H1 (cell line): Measurements from ENCODE around the gene DHX38. TPM values are rescaled to one million over a fixed set of nuclear protein-coding genes. Genes with fewer than 3 reads are reported as not detected.
A peak's percentile ranks its signal among the peaks of the same experiment; 100 is the strongest.

Experiments used
- CTCF ChIA-PET: fragments of 300-600 bp; sonication (Branson Sonifier 250); formaldehyde crosslinking; loops from one replicate; lab custom pipeline; 2021; ENCODE audit not compliant: partially characterized antibody; lab: Charles Lee
- POLR2A ChIA-PET: fragments of 300-600 bp; sonication (Branson Sonifier 250); formaldehyde crosslinking; loops from one replicate; lab custom pipeline; 2021; ENCODE audit warnings: inconsistent platforms; ENCODE audit not compliant: partially characterized antibody; lab: Charles Lee
- DNase-seq, 2 experiments: peaks; one replicate each; pipeline versions ENCODE4 v3.0.0 to v3.0.0-alpha.2; 2010 to 2022; ENCODE audit warnings: low spot score in 2 of 2, low read depth in 1 of 2, mixed read lengths in 1 of 2
- FAIRE-seq: peaks from 2 replicates; lab custom pipeline; 2011; peaks lifted over from hg19 to GRCh38; lab: Jason Lieb, UNC
- H2AFZ ChIP-seq: 2 replicates; pipeline ENCODE4 v1.8.1; 2012; ENCODE audit warnings: low read length, inconsistent platforms
- H2AK5ac ChIP-seq: 2 replicates; pipeline ENCODE4 v1.6.1; 2013; ENCODE audit warnings: low read depth, low read length
- H2BK120ac ChIP-seq: replicated peaks from 2 replicates; pipeline ENCODE3; 2013; ENCODE audit warnings: low read depth, low read length, inconsistent platforms
- H2BK12ac ChIP-seq: 2 replicates; pipeline ENCODE4 v1.6.1; 2013; ENCODE audit warnings: low read depth, low read length
- H2BK15ac ChIP-seq: 2 replicates; pipeline ENCODE4 v1.6.1; 2013; ENCODE audit warnings: low read length
- H2BK20ac ChIP-seq: 2 replicates; pipeline ENCODE4 v1.6.1; 2013; ENCODE audit warnings: low read length
- H2BK5ac ChIP-seq: 2 replicates; pipeline ENCODE4 v1.6.1; 2013; ENCODE audit warnings: low read depth, low read length
- H3K14ac ChIP-seq: 2 replicates; pipeline ENCODE4 v1.6.1; 2013; ENCODE audit warnings: inconsistent platforms; ENCODE audit not compliant: insufficient read length
- H3K18ac ChIP-seq: 2 replicates; pipeline ENCODE4 v1.6.1; 2013; ENCODE audit warnings: low read length; ENCODE audit errors: extremely low read depth
- H3K23ac ChIP-seq: 2 replicates; pipeline ENCODE4 v1.6.1; 2013; ENCODE audit warnings: inconsistent platforms; ENCODE audit not compliant: insufficient read length
- H3K23me2 ChIP-seq: 2 replicates; pipeline ENCODE4 v1.6.1; 2013; ENCODE audit warnings: low read depth, low read length
- H3K27ac ChIP-seq: 2 replicates; pipeline ENCODE4 v1.6.1; 2011; ENCODE audit warnings: low read depth, low read length, inconsistent platforms
- H3K27me3 ChIP-seq, 4 experiments: replicated peaks in 1 of 4; 1 replicate in 1 of 4; 2 replicates in 3 of 4; pipeline versions ENCODE4 v1.6.1 to v1.8.1; 2011 to 2013; ENCODE audit warnings: low read length in 3 of 4, mild to moderate bottlenecking in 3 of 4, inconsistent platforms in 2 of 4, mixed read lengths in 2 of 4, moderate library complexity in 1 of 4; ENCODE audit not compliant: control insufficient read depth in 3 of 4, insufficient read depth in 3 of 4; ENCODE audit errors: extremely low read depth in 1 of 4
- H3K36me3 ChIP-seq, 4 experiments: 2 replicates each; pipeline versions ENCODE4 v1.6.1 to v1.8.1; 2011 to 2013; ENCODE audit warnings: mild to moderate bottlenecking in 4 of 4, low read length in 3 of 4, moderate library complexity in 2 of 4, control low read depth in 1 of 4, inconsistent platforms in 1 of 4; ENCODE audit not compliant: insufficient read depth in 4 of 4, control insufficient read depth in 2 of 4
- H3K4ac ChIP-seq: replicated peaks from 2 replicates; pipeline ENCODE3; 2013; ENCODE audit warnings: low read length, low read depth, mixed read lengths, inconsistent platforms; ENCODE audit not compliant: insufficient read length
- H3K4me1 ChIP-seq, 4 experiments: replicated peaks in 1 of 4; 1 replicate in 1 of 4; 2 replicates in 3 of 4; pipeline versions ENCODE4 v1.6.1 to v1.8.1; 2011 to 2013; ENCODE audit warnings: low read length in 3 of 4, inconsistent platforms in 2 of 4, mixed read lengths in 1 of 4; ENCODE audit not compliant: insufficient read depth in 4 of 4, control insufficient read depth in 3 of 4
- H3K4me2 ChIP-seq, 2 experiments: 2 replicates each; pipeline versions ENCODE4 v1.6.1 to v1.8.1; 2011 to 2013; ENCODE audit warnings: low read depth in 2 of 2, low read length in 2 of 2, control low read depth in 1 of 2, inconsistent platforms in 1 of 2, mild to moderate bottlenecking in 1 of 2; ENCODE audit not compliant: insufficient read depth in 1 of 2
- H3K4me3 ChIP-seq, 4 experiments: fragments of 200-600, 300-600 bp in 1 of 4; sonication (generic), shearing (Covaris generic), sonication (Bioruptor Twin) in 1 of 4; 2 replicates each; pipeline versions ENCODE4 v1.5.1 to v1.8.1; 2011 to 2016; ENCODE audit warnings: low read length in 4 of 4, low read depth in 3 of 4, control low read depth in 2 of 4, inconsistent platforms in 2 of 4, mild to moderate bottlenecking in 2 of 4, mixed read lengths in 1 of 4, moderate library complexity in 1 of 4; ENCODE audit not compliant: insufficient read depth in 2 of 4; ENCODE audit errors: extremely low read depth in 1 of 4
- H3K56ac ChIP-seq: replicated peaks from 2 replicates; pipeline ENCODE3; 2013; ENCODE audit warnings: low read depth, mild to moderate bottlenecking, mixed read lengths, low read length, inconsistent platforms; ENCODE audit not compliant: insufficient read length
- H3K79me1 ChIP-seq: 2 replicates; pipeline ENCODE4 v1.6.1; 2013; ENCODE audit warnings: low read depth, low read length, control low read depth
- H3K79me2 ChIP-seq, 2 experiments: 2 replicates each; pipeline versions ENCODE4 v1.6.1 to v1.8.1; 2012 to 2013; ENCODE audit warnings: low read length in 2 of 2, mild to moderate bottlenecking in 2 of 2, inconsistent platforms in 1 of 2; ENCODE audit not compliant: insufficient read depth in 2 of 2, control insufficient read depth in 1 of 2
- H3K9ac ChIP-seq, 4 experiments: replicated peaks in 1 of 4; 1 replicate in 1 of 4; 2 replicates in 3 of 4; pipeline versions ENCODE4 v1.6.1 to v1.8.1; 2011 to 2013; ENCODE audit warnings: low read depth in 3 of 4, low read length in 3 of 4, control low read depth in 2 of 4, mild to moderate bottlenecking in 2 of 4, moderate library complexity in 2 of 4, inconsistent platforms in 1 of 4; ENCODE audit errors: extremely low read depth in 1 of 4
- H3K9me3 ChIP-seq, 2 experiments: 2 replicates each; pipeline versions ENCODE4 v1.6.1 to v1.8.1; 2012 to 2013; ENCODE audit warnings: mild to moderate bottlenecking in 2 of 2, moderate library complexity in 2 of 2, control low read depth in 1 of 2, inconsistent platforms in 1 of 2, low read depth in 1 of 2, low read length in 1 of 2, mixed read lengths in 1 of 2; ENCODE audit not compliant: insufficient read depth in 2 of 2
- H4K20me1 ChIP-seq, 2 experiments: replicated peaks in 1 of 2; 2 replicates each; pipeline versions ENCODE3 to v1.8.1; 2011 to 2013; ENCODE audit warnings: inconsistent platforms in 2 of 2, low read length in 2 of 2, mild to moderate bottlenecking in 1 of 2; ENCODE audit not compliant: insufficient read depth in 2 of 2, control insufficient read depth in 1 of 2
- H4K5ac ChIP-seq: 2 replicates; pipeline ENCODE4 v1.6.1; 2013; ENCODE audit warnings: low read length, low read depth, mixed read lengths, inconsistent platforms; ENCODE audit not compliant: insufficient read length
- H4K8ac ChIP-seq: 2 replicates; pipeline ENCODE4 v1.8.0; 2013; ENCODE audit warnings: mild to moderate bottlenecking, moderate library complexity, low read length, inconsistent platforms; ENCODE audit not compliant: insufficient read depth; ENCODE audit errors: extremely low read depth
- H4K91ac ChIP-seq: replicated peaks from 2 replicates; pipeline ENCODE3; 2013; ENCODE audit warnings: low read length, mixed read lengths, inconsistent platforms; ENCODE audit not compliant: insufficient read length
- EGR1 ChIP-seq: IDR thresholded peaks from 2 replicates; pipeline ENCODE4 v1.6.1; 2011; ENCODE audit warnings: low read depth, low read length, borderline replicate concordance
- GABPA ChIP-seq: IDR thresholded peaks from 2 replicates; pipeline ENCODE4 v1.6.1; 2011; ENCODE audit warnings: mild to moderate bottlenecking, low read length, moderate library complexity, borderline replicate concordance; ENCODE audit not compliant: insufficient read depth
- JUND ChIP-seq: IDR thresholded peaks from 2 replicates; pipeline ENCODE4 v1.6.1; 2011; ENCODE audit warnings: mild to moderate bottlenecking, improper control_type of control experiment, low read length
- KDM4A ChIP-seq: IDR thresholded peaks from one replicate; pipeline ENCODE4 v1.7.1; 2012; ENCODE audit warnings: low read depth, mild to moderate bottlenecking, moderate library complexity, low read length, inconsistent platforms; ENCODE audit not compliant: severe bottlenecking
- MAFK ChIP-seq: IDR thresholded peaks from 2 replicates; pipeline ENCODE4 v1.6.1; 2012; ENCODE audit warnings: low read depth, mild to moderate bottlenecking, improper control_type of control experiment, low read length
- NRF1 ChIP-seq: IDR thresholded peaks from 2 replicates; pipeline ENCODE4 v1.6.1; 2011; ENCODE audit warnings: mild to moderate bottlenecking, low read depth, low read length, improper control_type of control experiment
- SRF ChIP-seq: IDR thresholded peaks from 2 replicates; pipeline ENCODE4 v1.6.1; 2011; ENCODE audit warnings: mild to moderate bottlenecking, low read depth, low read length, moderate library complexity
- TCF12 ChIP-seq: IDR thresholded peaks from 2 replicates; pipeline ENCODE4 v1.6.1; 2011; ENCODE audit warnings: low read depth, mild to moderate bottlenecking, low read length
- WGBS, 2 experiments: shearing (Covaris generic) in 1 of 2; methylation state at CpG; one replicate each; pipeline versions ENCODE4 v1.1.6 to v1.1.7; 2013 to 2015; ENCODE audit warnings: low lambda C conversion rate in 2 of 2, mixed read lengths in 2 of 2, inconsistent platforms in 1 of 2, low coverage in 1 of 2, missing lambda C conversion rate in 1 of 2; ENCODE audit not compliant: insufficient replicate concordance in 2 of 2, insufficient coverage in 1 of 2, insufficient read length in 1 of 2; ENCODE audit errors: extremely low coverage in 1 of 2, missing lambda C conversion rate in 1 of 2; 5-methylcytosine and 5-hydroxymethylcytosine counted together
- polyA plus RNA-seq, 7 experiments: library from polyadenylated mRNA; depleted of rRNA in 3 of 7; stranded (reverse) in 5 of 7; unstranded in 2 of 7; fragments of >200 nt in 5 of 7; fragments of 200-250 nt in 2 of 7; gene quantifications; 1 replicate in 5 of 7; 2 replicates in 1 of 7; 4 replicates in 1 of 7; pipeline versions ENCODE4 v1.2.1 to v1.2.3, GENCODE V29; 2011 to 2013; ENCODE audit warnings: missing spikeins in 2 of 7, mixed read lengths in 2 of 7
- total RNA-seq: library from RNA; stranded (reverse); fragmentation: NEBNext Ultra II Directional; extraction: Animal tissue kit (Norgen Biotek cat#: 25700); gene quantifications from 2 replicates; pipeline ENCODE4 v1.2.1, GENCODE V29; 2021
- TF ChIP-seq, protein P1 (sequence below): IDR thresholded peaks from 2 replicates; pipeline ENCODE4 v1.6.1; 2012; ENCODE audit warnings: inconsistent platforms
- TF ChIP-seq, protein P2 (sequence below): IDR thresholded peaks from 2 replicates; pipeline ENCODE4 v1.6.1; 2011; ENCODE audit warnings: low read length, improper control_type of control experiment

DHX38 gene
- total and polyA plus RNA-seq, 2 of the 8 experiments (the other 6 are each of a cell fraction or from before 2014, with no cell fraction given), result 27.3 to 53.5 TPM

DNA sequence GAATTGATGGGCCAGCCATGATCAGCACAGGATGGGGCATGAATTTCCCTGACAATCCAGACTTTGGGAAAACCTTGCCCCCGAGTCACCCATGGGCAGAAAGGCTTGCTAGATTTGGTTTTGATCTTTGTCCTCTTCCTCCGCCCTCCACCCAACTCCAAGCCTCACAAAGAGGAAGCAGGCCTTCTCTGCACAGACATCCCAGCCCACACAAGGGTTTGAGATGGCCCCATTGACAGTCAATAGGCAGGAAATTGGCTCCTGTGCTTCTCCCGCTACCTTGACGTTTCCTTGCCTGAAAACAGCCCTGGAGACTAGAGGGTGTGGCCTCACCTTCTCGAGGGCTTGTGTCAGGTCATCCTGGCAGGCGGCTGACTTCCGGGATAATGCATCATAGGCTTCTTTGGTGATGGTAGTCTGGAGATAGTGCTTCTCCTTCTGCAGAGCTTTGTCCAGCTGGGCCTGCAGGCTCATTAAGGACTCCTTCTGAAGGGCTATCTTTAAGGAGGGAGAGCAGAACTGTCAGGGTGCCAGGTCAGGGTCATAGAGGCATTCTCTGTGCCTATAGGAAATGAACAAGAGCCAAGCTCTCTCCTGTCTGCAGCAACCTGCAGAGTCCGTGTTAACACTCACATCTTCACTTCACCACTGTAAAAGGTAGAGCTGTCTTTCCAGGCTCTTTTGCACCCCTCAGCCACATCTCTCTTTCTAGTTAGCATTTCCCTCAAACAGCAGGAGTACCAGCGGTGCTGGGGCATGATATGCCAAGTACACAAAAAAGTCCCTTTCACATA, 32.2 kb downstream of the DHX38 start:
- FAIRE-seq, result no peak
- H2AK5ac ChIP-seq, result no peak overlapping the region

More for the DNA sequence above, 32.2 kb downstream of the DHX38 start:
- Histone ChIP-seq H3K14ac (no peak overlapping the region), H4K91ac (no peak overlapping the region), H3K4me3 (no peak overlapping the region), H3K27me3 (no peaks in the 10 kb centered on the region), H3K18ac (no peak overlapping the region), H2BK15ac (no peak overlapping the region; the same call in 1 of the 2 replicates), H2BK120ac (no peak overlapping the region), H3K9me3 (no peaks in the 10 kb centered on the region), H2BK20ac (peak overlapping the region; percentile 68; the same call in 1 of the 2 replicates), H3K23me2 (no peaks in the 10 kb centered on the region), H3K56ac (no peak overlapping the region), H3K23ac (no peak overlapping the region), H2BK5ac (peak overlapping the region; percentile 17; the same call in 1 of the 2 replicates), H3K79me2 (no peaks in the 10 kb centered on the region), H3K36me3 (no peaks in the 10 kb centered on the region), H3K4ac (no peak overlapping the region), H4K20me1 (no peaks in the 10 kb centered on the region), H2BK12ac (peak overlapping the region; percentile 9; the same call in 1 of the 2 replicates), H4K8ac (no peak overlapping the region), H3K79me1 (no peaks in the 10 kb centered on the region), H3K9ac (no peak overlapping the region), H2AFZ (peak overlapping the region; percentile 91), H4K5ac (no peak overlapping the region), H3K4me1 (peaks cover 0 to 4% (median 0%) of the 10 kb centered on the region in 4 experiments; a peak in 3 of 7 replicates), H3K27ac (no peak overlapping the region), H3K4me2 (no peak overlapping the region)
- DNase-seq, result no peak
- no peak for TF ChIP-seq GABPA
- no peak for TF ChIP-seq SRF
- no peak for TF ChIP-seq JUND
- TF ChIP-seq, protein P1, sequence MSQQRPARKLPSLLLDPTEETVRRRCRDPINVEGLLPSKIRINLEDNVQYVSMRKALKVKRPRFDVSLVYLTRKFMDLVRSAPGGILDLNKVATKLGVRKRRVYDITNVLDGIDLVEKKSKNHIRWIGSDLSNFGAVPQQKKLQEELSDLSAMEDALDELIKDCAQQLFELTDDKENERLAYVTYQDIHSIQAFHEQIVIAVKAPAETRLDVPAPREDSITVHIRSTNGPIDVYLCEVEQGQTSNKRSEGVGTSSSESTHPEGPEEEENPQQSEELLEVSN, result no peak
- no peak for TF ChIP-seq KDM4A
- no peak for TF ChIP-seq EGR1
- TF ChIP-seq NRF1, result no peak
- TF ChIP-seq, protein P2, sequence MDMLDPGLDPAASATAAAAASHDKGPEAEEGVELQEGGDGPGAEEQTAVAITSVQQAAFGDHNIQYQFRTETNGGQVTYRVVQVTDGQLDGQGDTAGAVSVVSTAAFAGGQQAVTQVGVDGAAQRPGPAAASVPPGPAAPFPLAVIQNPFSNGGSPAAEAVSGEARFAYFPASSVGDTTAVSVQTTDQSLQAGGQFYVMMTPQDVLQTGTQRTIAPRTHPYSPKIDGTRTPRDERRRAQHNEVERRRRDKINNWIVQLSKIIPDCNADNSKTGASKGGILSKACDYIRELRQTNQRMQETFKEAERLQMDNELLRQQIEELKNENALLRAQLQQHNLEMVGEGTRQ, result no peak
- no peak for TF ChIP-seq MAFK
- no peak for TF ChIP-seq TCF12
- 92% methylated on average over 9 of the region's 9 CpGs; no CpG with 5 or more reads in 1 of the 2 experiments for WGBS, 2 experiments
- ChIA-PET CTCF (interaction anchor here (0.7 to 4.2 kb wide), 25 partner anchors 9 to 1071 kb away, joined by 3 to 43 read pairs (median 5); no protein-coding TSS in a partner anchor), POLR2A (interaction anchor here (2.3 kb wide), 1 partner anchor 25 kb away, joined by 8 read pairs; no protein-coding TSS in a partner anchor)
